ENCODE data around the gene PEX14.

PEX14 gene

GRCh38 chr1:10515976-10516750 lies 41.4 kb downstream of the PEX14 start:
- Mint-ChIP-seq H3K27me3 (no peaks in the 10 kb centered on the region), H3K9me3 (no peaks in the 10 kb centered on the region), H3K4me1 (ENCODE audit: low read depth) (peaks cover 74% of the 10 kb centered on the region), H3K36me3 (ENCODE audit: low read depth) (peaks cover 8% of the 10 kb centered on the region), H3K4me3 (no peak overlapping the region), H3K27ac (peak overlapping the region; percentile 16)

GRCh38 chr1:10516925-10517676 lies 42.4 kb downstream of the PEX14 start:
- no peak overlapping the region for H3K4me3 Mint-ChIP-seq
- peak overlapping the region; percentile 63 for H3K27ac Mint-ChIP-seq
- H3K27me3 Mint-ChIP-seq: no peaks in the 10 kb centered on the region
- peaks cover 74% of the 10 kb centered on the region for H3K4me1 Mint-ChIP-seq (ENCODE audit: low read depth)
- no peaks in the 10 kb centered on the region for H3K9me3 Mint-ChIP-seq
- peaks cover 8% of the 10 kb centered on the region for H3K36me3 Mint-ChIP-seq (ENCODE audit: low read depth)

GRCh38 chr1:10517677-10517982 lies 42.9 kb downstream of the PEX14 start:
- H3K27ac Mint-ChIP-seq: no peak overlapping the region
- no peaks in the 10 kb centered on the region for H3K9me3 Mint-ChIP-seq
- peaks cover 8% of the 10 kb centered on the region for H3K36me3 Mint-ChIP-seq (ENCODE audit: low read depth)
- H3K4me3 Mint-ChIP-seq: no peak overlapping the region
- H3K4me1 Mint-ChIP-seq (ENCODE audit: low read depth): peaks cover 74% of the 10 kb centered on the region
- H3K27me3 Mint-ChIP-seq: no peaks in the 10 kb centered on the region

GRCh38 chr1:10519016-10519417 lies 44.3 kb downstream of the PEX14 start:
- Mint-ChIP-seq H3K36me3 (ENCODE audit: low read depth) (peaks cover 11% of the 10 kb centered on the region), H3K27ac (no peak overlapping the region), H3K4me3 (no peak overlapping the region), H3K9me3 (no peaks in the 10 kb centered on the region), H3K27me3 (no peaks in the 10 kb centered on the region), H3K4me1 (ENCODE audit: low read depth) (peaks cover 67% of the 10 kb centered on the region)

- no peaks in the 10 kb centered on the region for H3K9me3 Mint-ChIP-seq
- peaks cover 15% of the 10 kb centered on the region for H3K36me3 Mint-ChIP-seq (ENCODE audit: low read depth)
- H3K4me3 Mint-ChIP-seq: no peak overlapping the region
- no peak overlapping the region for H3K27ac Mint-ChIP-seq
- peaks cover 67% of the 10 kb centered on the region for H3K4me1 Mint-ChIP-seq (ENCODE audit: low read depth)
- no peaks in the 10 kb centered on the region for H3K27me3 Mint-ChIP-seq
These were observed 45.7 kb downstream of the PEX14 start for GRCh38 chr1:10520497-10520896.

GRCh38 chr1:10520952-10521351 lies 46.2 kb downstream of the PEX14 start:
- no peaks in the 10 kb centered on the region for H3K27me3 Mint-ChIP-seq
- no peaks in the 10 kb centered on the region for H3K9me3 Mint-ChIP-seq
- no peak overlapping the region for H3K4me3 Mint-ChIP-seq
- H3K27ac Mint-ChIP-seq: no peak overlapping the region
- H3K4me1 Mint-ChIP-seq (ENCODE audit: low read depth): peaks cover 62% of the 10 kb centered on the region
- peaks cover 15% of the 10 kb centered on the region for H3K36me3 Mint-ChIP-seq (ENCODE audit: low read depth)

- H3K9me3 Mint-ChIP-seq: no peaks in the 10 kb centered on the region
- H3K4me1 Mint-ChIP-seq (ENCODE audit: low read depth): peaks cover 56% of the 10 kb centered on the region
- no peak overlapping the region for H3K4me3 Mint-ChIP-seq
- H3K27ac Mint-ChIP-seq: peak overlapping the region; percentile 26
- no peaks in the 10 kb centered on the region for H3K27me3 Mint-ChIP-seq
- peaks cover 15% of the 10 kb centered on the region for H3K36me3 Mint-ChIP-seq (ENCODE audit: low read depth)
These were observed 46.9 kb downstream of the PEX14 start for GRCh38 chr1:10521537-10522157.

- Mint-ChIP-seq H3K36me3 (ENCODE audit: low read depth) (peaks cover 15% of the 10 kb centered on the region), H3K4me3 (no peak overlapping the region), H3K27me3 (no peaks in the 10 kb centered on the region), H3K27ac (peak overlapping the region; percentile 26), H3K4me1 (ENCODE audit: low read depth) (peaks cover 49% of the 10 kb centered on the region), H3K9me3 (no peaks in the 10 kb centered on the region)
These were observed 47.6 kb downstream of the PEX14 start for GRCh38 chr1:10522322-10522860.

GRCh38 chr1:10525208-10525607 lies 50.5 kb downstream of the PEX14 start:
- peaks cover 51% of the 10 kb centered on the region for H3K4me1 Mint-ChIP-seq (ENCODE audit: low read depth)
- no peak overlapping the region for H3K4me3 Mint-ChIP-seq

GRCh38 chr1:10528066-10529014 lies 53.6 kb downstream of the PEX14 start:
- no peaks in the 10 kb centered on the region for H3K9me3 Mint-ChIP-seq
- H3K27me3 Mint-ChIP-seq: no peaks in the 10 kb centered on the region
- no peak overlapping the region for H3K4me3 Mint-ChIP-seq
- H3K4me1 Mint-ChIP-seq (ENCODE audit: low read depth): peaks cover 27% of the 10 kb centered on the region
- H3K27ac Mint-ChIP-seq: no peak overlapping the region
- peaks cover 19% of the 10 kb centered on the region for H3K36me3 Mint-ChIP-seq (ENCODE audit: low read depth)

More at GRCh38 chr1:10525208-10525607, 50.5 kb downstream of the PEX14 start:
- Mint-ChIP-seq H3K9me3 (no peaks in the 10 kb centered on the region), H3K27me3 (no peaks in the 10 kb centered on the region), H3K27ac (peak overlapping the region; percentile 23), H3K36me3 (ENCODE audit: low read depth) (peaks cover 24% of the 10 kb centered on the region)

GRCh38 chr1:10529091-10529490 lies 54.3 kb downstream of the PEX14 start:
- Mint-ChIP-seq H3K27ac (no peak overlapping the region), H3K4me1 (ENCODE audit: low read depth) (peaks cover 27% of the 10 kb centered on the region), H3K4me3 (no peak overlapping the region), H3K27me3 (no peaks in the 10 kb centered on the region), H3K36me3 (ENCODE audit: low read depth) (peaks cover 16% of the 10 kb centered on the region), H3K9me3 (no peaks in the 10 kb centered on the region)

GRCh38 chr1:10529765-10530164 lies 55.0 kb downstream of the PEX14 start:
- H3K27ac Mint-ChIP-seq: no peak overlapping the region
- H3K4me3 Mint-ChIP-seq: no peak overlapping the region
- peaks cover 13% of the 10 kb centered on the region for H3K36me3 Mint-ChIP-seq (ENCODE audit: low read depth)
- no peaks in the 10 kb centered on the region for H3K27me3 Mint-ChIP-seq
- H3K9me3 Mint-ChIP-seq: no peaks in the 10 kb centered on the region
- H3K4me1 Mint-ChIP-seq (ENCODE audit: low read depth): peaks cover 20% of the 10 kb centered on the region

- Mint-ChIP-seq H3K27me3 (no peaks in the 10 kb centered on the region), H3K9me3 (no peaks in the 10 kb centered on the region), H3K4me3 (no peak overlapping the region), H3K27ac (no peak overlapping the region), H3K4me1 (ENCODE audit: low read depth) (peaks cover 15% of the 10 kb centered on the region), H3K36me3 (ENCODE audit: low read depth) (peaks cover 13% of the 10 kb centered on the region)
These were observed 55.6 kb downstream of the PEX14 start for GRCh38 chr1:10530281-10530740.

All from stimulated activated naive CD8-positive, alpha-beta T cell treated with anti-CD3 and anti-CD28 coated beads, Interleukin-15, Interleukin-2, amounts not matched to agents 100 ng/mL and 50 ng/mL, for 24 hours (primary cell).